Body of pancreas (tissue), 4 donors: Measurements from ENCODE around the gene FHOD1. TPM values are rescaled to one million over a fixed set of nuclear protein-coding genes. Genes with fewer than 3 reads are reported as not detected.
A peak's percentile ranks its signal among the peaks of the same experiment; 100 is the strongest.

Source experiments
- ATAC-seq: fragments of 150-250 bp; one replicate; pipeline ENCODE4 v1.9.1; 2016
- DNase-seq, 4 donors: peaks; one replicate each; pipeline ENCODE4 v3.0.0-alpha.2; 2019
- H3K27ac ChIP-seq, 4 donors: fragments of 200-600 bp; sonication (generic); 1 replicate in 3 of 4; 2 replicates in 1 of 4; pipeline versions ENCODE4 v1.5.1 to v1.6.1; 2016 to 2019; ENCODE audit warnings: mild to moderate bottlenecking in 1 of 4, mixed read lengths in 1 of 4, moderate library complexity in 1 of 4
- H3K27me3 ChIP-seq, 2 donors: fragments of 200-600 bp; sonication (generic); one replicate each; pipeline ENCODE4 v1.6.0; 2016; ENCODE audit warnings: mild to moderate bottlenecking in 1 of 2
- H3K36me3 ChIP-seq, 2 donors: fragments of 200-600 bp; sonication (generic); replicated peaks in 1 of 2; 2 replicates each; pipeline ENCODE4 v1.5.1; 2016; ENCODE audit warnings: low read depth in 2 of 2; ENCODE audit not compliant: insufficient read depth in 1 of 2
- H3K4me1 ChIP-seq: fragments of 200-600 bp; sonication (generic); one replicate; pipeline ENCODE4 v1.6.0; 2016
- H3K4me3 ChIP-seq, 2 donors: fragments of 200-600 bp; sonication (generic); 1 replicate in 1 of 2; 2 replicates in 1 of 2; pipeline ENCODE4 v1.5.1; 2016 to 2019
- H3K9me3 ChIP-seq, 3 donors: fragments of 200-600 bp; sonication (generic); 1 replicate in 2 of 3; 2 replicates in 1 of 3; pipeline ENCODE4 v1.5.1; 2016
- POLR2A ChIP-seq, 3 donors: fragments of 450-650 bp; IDR thresholded peaks; one replicate each; pipeline ENCODE4 v1.6.1; 2016; ENCODE audit warnings: antibody characterized with exemption in 3 of 3, mild to moderate bottlenecking in 2 of 3
- WGBS, 2 donors: methylation state at CpG; one replicate each; pipeline ENCODE4 v1.1.5; 2017; 5-methylcytosine and 5-hydroxymethylcytosine counted together
- intact Hi-C: fragments of 100-400 bp; cut with DNase I; formaldehyde crosslinking; loops from one replicate; pipeline ENCODE4 v1.15.1; 2023
- total RNA-seq, 2 donors: library from RNA; depleted of rRNA; stranded (reverse); fragments of >200 nt; gene quantifications; one replicate each; pipeline ENCODE4 v1.1.0, GENCODE V29; 2016
- TF ChIP-seq, protein P1 (sequence below), 7 experiments: fragments of 450-650 bp in 4 of 7; fragments of 200-600 bp in 3 of 7; sonication (generic) in 3 of 7; IDR thresholded peaks; one replicate each; pipeline ENCODE4 v1.5.1; 2016 to 2019; ENCODE audit warnings: antibody characterized with exemption in 7 of 7

The FHOD1 gene
- total RNA-seq, 2 donors from 2014 or later: 12.2 to 26.4 TPM

DNA sequence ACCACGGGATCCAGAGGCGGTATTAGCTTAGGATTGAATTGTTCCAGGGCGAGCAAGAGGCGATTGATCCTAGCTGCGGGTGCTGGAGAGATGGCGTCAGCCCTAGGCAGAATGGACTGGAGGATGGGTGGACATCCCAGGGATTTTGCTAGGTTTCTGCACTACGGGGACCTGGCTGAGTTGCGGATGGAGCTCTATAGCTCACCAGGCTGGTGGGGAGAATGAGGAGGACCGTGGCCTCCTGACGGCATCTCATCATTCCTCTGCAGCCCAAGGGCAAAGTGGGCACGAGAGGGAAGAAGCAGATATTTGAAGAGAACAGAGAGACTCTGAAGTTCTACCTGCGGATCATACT is 19.7 kb downstream of the FHOD1 start:
- ATAC-seq: no peak
- 7 to 14% methylated on average over 8 to 12 of the region's 12 CpGs for WGBS, 2 donors
- Histone ChIP-seq H3K4me1 (peaks cover 25% of the 10 kb centered on the region), H3K27ac (peak overlapping the region; percentile 35 to 81 (median 62)), H3K9me3 (no peaks in the 10 kb centered on the region), H3K27me3 (no peaks in the 10 kb centered on the region), H3K36me3 (peaks cover 0 to 14% of the 10 kb centered on the region in 2 donors), H3K4me3 (peak overlapping the region; percentile 47 to 91)
- TF ChIP-seq, protein P1, sequence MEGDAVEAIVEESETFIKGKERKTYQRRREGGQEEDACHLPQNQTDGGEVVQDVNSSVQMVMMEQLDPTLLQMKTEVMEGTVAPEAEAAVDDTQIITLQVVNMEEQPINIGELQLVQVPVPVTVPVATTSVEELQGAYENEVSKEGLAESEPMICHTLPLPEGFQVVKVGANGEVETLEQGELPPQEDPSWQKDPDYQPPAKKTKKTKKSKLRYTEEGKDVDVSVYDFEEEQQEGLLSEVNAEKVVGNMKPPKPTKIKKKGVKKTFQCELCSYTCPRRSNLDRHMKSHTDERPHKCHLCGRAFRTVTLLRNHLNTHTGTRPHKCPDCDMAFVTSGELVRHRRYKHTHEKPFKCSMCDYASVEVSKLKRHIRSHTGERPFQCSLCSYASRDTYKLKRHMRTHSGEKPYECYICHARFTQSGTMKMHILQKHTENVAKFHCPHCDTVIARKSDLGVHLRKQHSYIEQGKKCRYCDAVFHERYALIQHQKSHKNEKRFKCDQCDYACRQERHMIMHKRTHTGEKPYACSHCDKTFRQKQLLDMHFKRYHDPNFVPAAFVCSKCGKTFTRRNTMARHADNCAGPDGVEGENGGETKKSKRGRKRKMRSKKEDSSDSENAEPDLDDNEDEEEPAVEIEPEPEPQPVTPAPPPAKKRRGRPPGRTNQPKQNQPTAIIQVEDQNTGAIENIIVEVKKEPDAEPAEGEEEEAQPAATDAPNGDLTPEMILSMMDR (IDR thresholded peaks at IDR 0.05): no peak
- no peak for TF ChIP-seq POLR2A (IDR thresholded peaks at IDR 0.05)
- DNase-seq: no peak
- intact Hi-C loops: no loop called here

DNA sequence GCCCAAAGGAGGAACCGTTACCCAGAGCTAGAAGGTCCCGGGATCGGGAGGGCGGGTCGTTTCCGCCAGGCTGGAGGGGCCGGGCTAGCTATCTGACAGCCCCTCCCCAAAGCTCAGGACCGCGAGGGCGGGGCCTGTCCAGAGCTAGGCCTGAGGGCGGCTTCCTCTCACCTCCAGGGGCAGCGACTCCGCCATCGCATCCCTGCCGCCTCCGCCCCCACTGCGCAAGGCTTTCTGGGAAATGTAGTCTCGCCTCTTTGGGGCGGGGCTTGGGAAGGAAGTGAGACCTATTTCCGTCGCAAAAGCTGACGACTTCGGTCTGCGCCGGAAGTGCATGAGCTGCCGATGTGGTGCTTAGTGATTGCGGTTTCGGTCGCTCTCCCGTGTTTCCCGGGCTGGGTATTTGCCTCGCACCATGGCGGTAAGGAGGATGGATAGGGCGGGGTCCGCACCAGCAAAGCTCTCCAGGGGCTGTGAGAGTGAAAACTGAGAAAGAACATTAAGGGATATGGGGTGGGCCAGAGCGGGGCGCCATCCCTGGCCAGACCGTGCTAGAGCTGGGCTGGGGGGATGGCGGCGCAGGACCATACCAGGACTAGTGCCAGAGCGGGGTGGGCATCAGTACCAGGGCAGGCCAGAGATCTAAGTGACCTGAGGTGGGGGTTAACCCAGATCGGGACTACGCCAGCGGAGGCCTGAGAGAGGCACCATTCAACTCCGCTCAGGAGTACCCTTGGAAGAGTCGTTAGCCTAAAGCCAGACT is 20.3 kb downstream of the FHOD1 start, which contains the start of gene TMEM208:
TSS of gene TMEM208 (plus strand) at position 327 of the 763 bp plus-strand sequence. CDS start at position 416, 89 bp downstream.
- DNase-seq (peak; percentile 97 to 98 (median 98)), ATAC-seq (peak; percentile 97)
- peak within 1 kb of the TSS; percentile 35 to 81 (median 62) for H3K27ac ChIP-seq
- TF ChIP-seq, protein P1 (IDR thresholded peaks at IDR 0.05): peak in 4 of 7 experiments; percentile 38 to 49 (median 42)
- peak; percentile 26 to 83 (median 81) for TF ChIP-seq POLR2A (IDR thresholded peaks at IDR 0.05)
- 0% methylated on average over 29 to 46 of the region's 46 CpGs for WGBS, 2 donors
- peak within 1 kb of the TSS; percentile 47 to 91 for H3K4me3 ChIP-seq
- no peaks in the 10 kb centered on the region for H3K9me3 ChIP-seq
- H3K36me3 ChIP-seq: peaks cover 0 to 14% of the 10 kb centered on the region in 2 donors
- no peaks in the 10 kb centered on the region for H3K27me3 ChIP-seq
- peaks cover 25% of the 10 kb centered on the region for H3K4me1 ChIP-seq
- intact Hi-C loops: no loop called here

DNA sequence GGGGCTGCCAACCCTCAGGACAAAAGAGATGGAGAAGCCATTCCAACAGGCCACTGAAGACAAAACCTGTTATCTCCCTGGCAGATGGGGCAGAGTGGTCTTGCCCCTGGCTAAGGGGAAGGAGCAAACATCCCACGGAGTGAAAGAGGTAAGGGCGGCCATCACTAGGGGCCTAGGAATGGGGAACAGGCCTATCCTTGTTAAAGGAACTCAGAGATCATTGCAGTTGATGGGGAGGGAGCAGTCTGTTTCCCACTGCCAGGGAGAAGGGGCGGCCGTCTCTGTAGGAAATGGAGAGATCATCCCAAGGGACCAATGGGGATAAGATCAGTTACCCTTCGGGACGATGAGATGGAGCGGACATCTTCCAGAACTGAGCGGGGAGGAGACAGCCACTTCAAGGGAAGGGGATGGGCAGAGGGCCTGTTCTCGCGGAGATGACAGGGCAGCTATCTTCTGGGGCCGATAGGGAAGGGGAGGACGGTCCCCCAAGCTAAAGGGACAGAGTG is 20.9 kb downstream of the FHOD1 start:
- no peaks in the 10 kb centered on the region for H3K27me3 ChIP-seq
- no peak for ATAC-seq
- peaks cover 25% of the 10 kb centered on the region for H3K4me1 ChIP-seq
- intact Hi-C loops: no loop called here
- TF ChIP-seq, protein P1 (IDR thresholded peaks at IDR 0.05): no peak
- no peak for TF ChIP-seq POLR2A (IDR thresholded peaks at IDR 0.05)
- 15 to 20% methylated on average over 12 of the region's 12 CpGs for WGBS, 2 donors
- H3K4me3 ChIP-seq: peak overlapping the region; percentile 3 to 91
- H3K27ac ChIP-seq: peak overlapping the region in 3 of 4 donors; percentile 34 to 81 (median 79)
- H3K9me3 ChIP-seq: no peaks in the 10 kb centered on the region
- no peak for DNase-seq
- H3K36me3 ChIP-seq: peaks cover 0 to 14% of the 10 kb centered on the region in 2 donors

DNA sequence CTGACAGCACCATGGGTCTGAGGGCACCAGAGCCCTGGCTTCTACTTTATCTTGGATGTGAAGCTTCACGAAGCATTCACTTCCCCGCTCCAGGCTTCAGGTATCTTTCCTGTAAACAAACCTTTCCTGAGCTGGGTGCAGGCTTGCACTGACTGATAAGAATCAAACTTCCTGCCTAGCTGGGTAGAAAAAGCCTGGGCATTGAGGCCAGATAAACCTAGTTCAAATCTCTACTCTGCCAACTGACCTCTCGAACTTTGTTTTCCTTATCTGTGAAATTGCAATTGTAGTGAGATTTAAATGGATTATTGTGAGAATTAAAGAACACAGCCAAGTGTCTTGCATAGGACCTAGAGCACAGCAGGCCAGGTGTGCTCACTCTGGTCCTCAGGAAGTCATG is 23.3 kb downstream of the FHOD1 start:
- Histone ChIP-seq H3K4me3 (no peak overlapping the region), H3K4me1 (peaks cover 25% of the 10 kb centered on the region), H3K27me3 (no peaks in the 10 kb centered on the region), H3K9me3 (no peaks in the 10 kb centered on the region), H3K36me3 (peaks cover 0 to 4% of the 10 kb centered on the region in 2 donors), H3K27ac (no peak overlapping the region)
- intact Hi-C loops: no loop called here
- no peak for DNase-seq
- TF ChIP-seq, protein P1 (IDR thresholded peaks at IDR 0.05): no peak
- no peak for TF ChIP-seq POLR2A (IDR thresholded peaks at IDR 0.05)
- no peak for ATAC-seq
- WGBS, 2 donors: 16 to 18% methylated on average over 3 of the region's 3 CpGs
